ENCODE measurements around the gene KRTAP10-7.
"Not testable (repeated sequence)": the region's sequence is repeated elsewhere in the genome, so short reads cannot be mapped to it uniquely, and the experiment has no call there.

Gene KRTAP10-7

GRCh38 chr21:44585892-44586291 is 14.5 kb upstream of the KRTAP10-7 start:
- Histone ChIP-seq H3K9me3 (no peaks in the 10 kb centered on the region), H3K36me3 (no peaks in the 10 kb centered on the region), H3K27ac (no peak overlapping the region), H3K4me3 (ENCODE audit: low read depth in 1 of 2, low read length in 1 of 2) (no peak overlapping the region), H3K27me3 (peaks cover 26% of the 10 kb centered on the region), H3K4me1 (ENCODE audit: control insufficient read depth in 1 of 2, insufficient read depth in 1 of 2, low read depth in 1 of 2, low read length in 1 of 2) (no peaks in the 10 kb centered on the region)
- TF ChIP-seq CTCF (IDR thresholded peaks at IDR 0.05) = no peak

DNA sequence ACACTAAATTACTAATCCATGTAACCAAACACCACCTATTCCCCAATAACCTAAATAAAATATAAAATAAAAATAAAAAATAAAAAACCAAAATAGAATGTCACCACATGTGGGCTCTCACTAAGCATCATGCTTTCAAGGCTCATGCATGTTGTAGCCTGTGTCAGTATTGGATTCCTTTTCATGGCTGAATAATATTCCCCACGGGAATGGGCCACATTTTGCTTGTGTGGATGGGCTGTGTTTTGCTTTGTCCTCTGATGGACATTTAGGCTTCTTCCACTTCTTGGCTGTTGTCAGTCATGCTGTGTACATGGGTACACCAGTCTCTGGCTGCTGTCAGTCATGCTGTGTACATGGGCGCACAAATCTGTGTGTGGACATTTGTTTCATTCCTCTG is 11.3 kb upstream of the KRTAP10-7 start:
- TF ChIP-seq CTCF (IDR thresholded peaks at IDR 0.05) = no peak
- Histone ChIP-seq H3K27ac (no peak overlapping the region), H3K36me3 (no peaks in the 10 kb centered on the region), H3K4me1 (ENCODE audit: control insufficient read depth in 1 of 2, insufficient read depth in 1 of 2, low read depth in 1 of 2, low read length in 1 of 2) (no peaks in the 10 kb centered on the region), H3K9me3 (no peaks in the 10 kb centered on the region), H3K4me3 (ENCODE audit: low read depth in 1 of 2, low read length in 1 of 2) (no peak overlapping the region), H3K27me3 (peaks cover 34% of the 10 kb centered on the region)

DNA sequence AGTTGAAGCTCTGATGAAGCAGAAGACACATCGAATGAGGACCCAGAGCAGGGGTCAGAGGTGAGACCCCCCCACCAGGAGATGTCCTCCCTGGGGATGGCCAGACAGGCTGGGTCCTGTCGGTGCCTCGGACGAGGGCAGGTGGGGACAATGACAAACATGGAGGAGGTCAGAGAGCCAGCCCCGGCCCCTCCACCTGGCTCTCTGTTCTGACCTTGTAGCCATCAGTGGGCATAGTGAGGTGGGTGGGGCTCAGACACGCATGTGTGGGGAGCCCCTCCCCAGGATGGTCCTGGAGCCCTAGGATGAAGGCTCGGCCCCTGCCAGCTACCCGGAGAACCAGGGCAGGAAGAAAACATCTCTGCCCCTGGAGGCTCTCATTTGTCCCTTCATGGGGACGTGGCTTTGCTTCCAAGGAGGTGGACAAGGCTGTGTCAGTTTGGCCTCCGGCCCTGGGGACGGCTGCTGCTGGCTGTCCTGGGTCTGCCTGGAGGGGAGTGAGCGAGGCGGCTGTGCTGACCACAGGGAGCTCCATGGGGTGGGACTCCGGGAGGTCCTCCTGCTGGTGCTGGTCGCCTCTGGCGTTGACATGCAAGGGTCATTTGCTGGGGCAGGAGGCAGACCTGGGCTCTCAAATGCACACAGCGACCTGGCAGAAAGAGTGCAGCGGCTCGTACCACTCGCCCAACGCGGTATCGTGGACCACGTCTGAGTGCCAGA is 10.7 kb upstream of the KRTAP10-7 start:
- H3K27ac ChIP-seq = no peak overlapping the region
- no peak for TF ChIP-seq CTCF (IDR thresholded peaks at IDR 0.05)

GRCh38 chr21:44590311-44590721 is 10.1 kb upstream of the KRTAP10-7 start:
- Histone ChIP-seq H3K4me1 (ENCODE audit: control insufficient read depth in 1 of 2, insufficient read depth in 1 of 2, low read depth in 1 of 2, low read length in 1 of 2) (no peaks in the 10 kb centered on the region), H3K27ac (no peak overlapping the region), H3K27me3 (peaks cover 27% of the 10 kb centered on the region), H3K4me3 (ENCODE audit: low read depth in 1 of 2, low read length in 1 of 2) (no peak overlapping the region), H3K36me3 (no peaks in the 10 kb centered on the region), H3K9me3 (no peaks in the 10 kb centered on the region)
- no peak for TF ChIP-seq CTCF (IDR thresholded peaks at IDR 0.05)

More for the DNA sequence above, 10.7 kb upstream of the KRTAP10-7 start:
- H3K9me3 ChIP-seq = no peaks in the 10 kb centered on the region
- H3K4me1 ChIP-seq (ENCODE audit: control insufficient read depth in 1 of 2, insufficient read depth in 1 of 2, low read depth in 1 of 2, low read length in 1 of 2) = no peaks in the 10 kb centered on the region
- H3K4me3 ChIP-seq (ENCODE audit: low read depth in 1 of 2, low read length in 1 of 2) = no peak overlapping the region
- no peaks in the 10 kb centered on the region for H3K36me3 ChIP-seq
- peaks cover 29% of the 10 kb centered on the region for H3K27me3 ChIP-seq

DNA sequence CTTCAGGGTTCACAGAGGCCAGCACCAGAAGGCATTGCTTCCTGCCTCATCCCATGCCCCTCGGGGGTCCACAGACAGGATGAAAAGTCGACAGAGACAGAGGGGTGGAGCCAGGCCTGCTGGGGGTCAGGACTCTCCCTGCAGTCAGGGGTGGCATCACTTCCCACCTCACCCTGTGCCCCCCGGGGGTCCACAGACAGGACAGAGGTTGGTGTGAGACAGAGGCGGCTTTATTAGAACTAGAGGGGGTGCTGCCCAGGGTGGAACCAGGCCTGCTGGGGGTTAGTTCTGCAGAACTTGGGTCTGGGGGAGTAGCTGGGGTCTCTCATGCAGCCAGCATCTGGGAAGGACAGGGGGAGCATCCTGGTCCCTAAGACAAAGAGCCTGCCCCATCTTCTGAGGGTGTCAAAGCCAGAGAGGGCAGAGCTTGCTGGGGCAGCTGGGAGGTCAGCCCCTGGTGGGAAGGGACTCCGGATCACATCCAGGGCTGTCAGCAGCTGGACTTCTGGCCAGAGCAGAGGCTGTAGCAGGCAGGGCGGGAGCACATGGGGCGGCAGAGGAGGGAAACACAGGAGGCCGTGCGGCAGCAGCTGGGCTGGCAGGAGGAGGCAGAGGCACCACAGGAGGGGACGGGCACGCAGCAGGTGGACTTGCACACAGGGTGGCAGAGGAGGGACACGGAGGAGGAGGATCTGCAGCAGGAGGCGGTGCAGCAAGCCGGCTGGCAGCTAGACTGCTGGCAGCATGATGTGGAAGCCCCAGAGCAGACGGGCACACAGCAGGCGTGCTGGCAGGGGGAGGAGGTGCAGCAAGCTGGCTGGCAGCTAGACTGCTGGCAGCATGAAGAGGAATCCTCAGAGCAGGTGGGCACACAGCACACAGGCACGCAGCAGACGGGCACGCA is 9.2 kb upstream of the KRTAP10-7 start:
- not testable (repeated sequence) for H3K4me1 ChIP-seq (ENCODE audit: control insufficient read depth in 1 of 2, insufficient read depth in 1 of 2, low read depth in 1 of 2, low read length in 1 of 2); H3K9me3 ChIP-seq; H3K36me3 ChIP-seq; H3K27ac ChIP-seq; H3K4me3 ChIP-seq (ENCODE audit: low read depth in 1 of 2, low read length in 1 of 2)
- peaks cover 31% of the 10 kb centered on the region for H3K27me3 ChIP-seq

- H3K9me3 ChIP-seq; H3K4me1 ChIP-seq (ENCODE audit: control insufficient read depth in 1 of 2, insufficient read depth in 1 of 2, low read depth in 1 of 2, low read length in 1 of 2); H3K4me3 ChIP-seq (ENCODE audit: low read depth in 1 of 2, low read length in 1 of 2); H3K36me3 ChIP-seq; H3K27ac ChIP-seq: not testable (repeated sequence)
- peaks cover 35% of the 10 kb centered on the region for H3K27me3 ChIP-seq
Observed at GRCh38 chr21:44591801-44592130, 8.6 kb upstream of the KRTAP10-7 start.

All from neutrophil (primary cell).